Endodermal cell (in vitro differentiated cells): Measurements from ENCODE around the gene EXD3. TPM values are rescaled to one million over a fixed set of nuclear protein-coding genes. Genes with fewer than 3 reads are reported as not detected.

Source experiments
- DNase-seq: peaks from one replicate; pipeline ENCODE4 v3.0.0-alpha.2; 2017
- H3K27ac ChIP-seq: 2 replicates; pipeline ENCODE4 v1.5.1; 2013; ENCODE audit warnings: mild to moderate bottlenecking, low read depth, low read length, moderate library complexity
- H3K27me3 ChIP-seq: 2 replicates; pipeline ENCODE4 v1.6.1; 2013; ENCODE audit warnings: mild to moderate bottlenecking, low read length, moderate library complexity; ENCODE audit not compliant: insufficient read depth, control insufficient read depth, poor library complexity, severe bottlenecking
- H3K36me3 ChIP-seq: 2 replicates; pipeline ENCODE4 v1.7.0; 2013; ENCODE audit warnings: mild to moderate bottlenecking, low read length, moderate library complexity; ENCODE audit not compliant: control insufficient read depth, insufficient read depth
- H3K4me1 ChIP-seq: one replicate; pipeline ENCODE4 v1.7.0; 2013; ENCODE audit warnings: low read length; ENCODE audit not compliant: control insufficient read depth, insufficient read depth
- H3K4me3 ChIP-seq: 2 replicates; pipeline ENCODE4 v1.5.1; 2013; ENCODE audit warnings: mild to moderate bottlenecking, low read length, moderate library complexity
- H3K9ac ChIP-seq: 2 replicates; pipeline ENCODE4 v1.6.1; 2013; ENCODE audit warnings: mild to moderate bottlenecking, low read length, moderate library complexity; ENCODE audit not compliant: poor library complexity, severe bottlenecking; ENCODE audit errors: extremely low read depth
- H3K9me3 ChIP-seq: 2 replicates; pipeline ENCODE4 v1.6.1; 2013; ENCODE audit warnings: mild to moderate bottlenecking, low read length, moderate library complexity; ENCODE audit not compliant: control insufficient read depth
- H3K27ac Mint-ChIP-seq: 2 replicates; pipeline ENCODE4 v1.8.0; 2020; ENCODE audit warnings: mixed read lengths
- H3K27me3 Mint-ChIP-seq: 2 replicates; pipeline ENCODE4 v1.8.0; 2021; ENCODE audit warnings: mild to moderate bottlenecking, mixed read lengths; ENCODE audit not compliant: insufficient read depth
- H3K36me3 Mint-ChIP-seq: 2 replicates; pipeline ENCODE4 v1.8.0; 2020; ENCODE audit warnings: low read depth, mixed read lengths
- H3K4me1 Mint-ChIP-seq: 2 replicates; pipeline ENCODE4 v1.8.0; 2020; ENCODE audit warnings: mixed read lengths
- H3K4me3 Mint-ChIP-seq: 2 replicates; pipeline ENCODE4 v1.8.0; 2020; ENCODE audit warnings: mild to moderate bottlenecking, moderate library complexity, mixed read lengths
- H3K9me3 Mint-ChIP-seq: 2 replicates; pipeline ENCODE4 v1.8.0; 2020; ENCODE audit warnings: mild to moderate bottlenecking, mixed read lengths
- CTCF ChIP-seq: fragments of 200-600 bp; sonication (generic); conservative IDR thresholded peaks from 2 replicates; pipeline ENCODE4 v1.5.0; 2021; ENCODE audit warnings: antibody characterized with exemption, mild to moderate bottlenecking
- WGBS, 2 experiments: methylation state at CpG; one replicate each; pipeline versions ENCODE4 v1.1.5 to v1.1.7; 2013; ENCODE audit warnings: missing lambda C conversion rate in 2 of 2, mixed read lengths in 1 of 2; ENCODE audit not compliant: insufficient coverage in 1 of 2, insufficient read length in 1 of 2; 5-methylcytosine and 5-hydroxymethylcytosine counted together
- total RNA-seq, 2 donors: library from RNA; stranded (reverse); fragmentation: NEBNext Ultra II Directional in 1 of 2; extraction: Animal tissue kit (Norgen Biotek cat#: 25700) in 1 of 2; gene quantifications; 2 replicates in 1 of 2; 3 replicates in 1 of 2; pipeline ENCODE4 v1.2.1, GENCODE V29; 2021

EXD3 gene
- total RNA-seq, 2 donors from 2014 or later = 15.5 to 31.0 TPM

- Mint-ChIP-seq H3K4me3 (no peak overlapping the region), H3K27ac (no peak overlapping the region), H3K9me3 (peaks cover 20% of the 10 kb centered on the region), H3K4me1 (no peaks in the 10 kb centered on the region), H3K27me3 (peaks cover 5% of the 10 kb centered on the region), H3K36me3 (peaks cover 15% of the 10 kb centered on the region)
- H3K4me1 ChIP-seq = no peaks in the 10 kb centered on the region
- DNase-seq = no peak
- H3K9me3 ChIP-seq = no peaks in the 10 kb centered on the region
- 89 to 90% methylated on average over 11 to 24 of the region's 24 CpGs for WGBS, 2 experiments
- H3K36me3 ChIP-seq = no peaks in the 10 kb centered on the region
- H3K27ac ChIP-seq = no peak overlapping the region
- no peak overlapping the region for H3K9ac ChIP-seq
- H3K4me3 ChIP-seq = no peak overlapping the region
- TF ChIP-seq CTCF = no peak
- no peaks in the 10 kb centered on the region for H3K27me3 ChIP-seq
Observed at GRCh38 chr9:137404961-137405567, 17.9 kb downstream of the EXD3 start.

GRCh38 chr9:137403269-137403668, 19.7 kb downstream of the EXD3 start:
- H3K4me1 Mint-ChIP-seq = no peaks in the 10 kb centered on the region
- H3K36me3 Mint-ChIP-seq = peaks cover 21% of the 10 kb centered on the region
- Histone ChIP-seq H3K9ac (no peak overlapping the region), H3K27ac (no peak overlapping the region), H3K27me3 (no peaks in the 10 kb centered on the region), H3K9me3 (no peaks in the 10 kb centered on the region), H3K4me3 (no peak overlapping the region), H3K36me3 (no peaks in the 10 kb centered on the region), H3K4me1 (no peaks in the 10 kb centered on the region)
- H3K27ac Mint-ChIP-seq = no peak overlapping the region
- TF ChIP-seq CTCF = no peak
- no peak for DNase-seq
- H3K4me3 Mint-ChIP-seq = no peak overlapping the region
- WGBS, 2 experiments = 93 to 98% methylated on average over 7 to 15 of the region's 15 CpGs
- H3K9me3 Mint-ChIP-seq = peaks cover 23% of the 10 kb centered on the region
- H3K27me3 Mint-ChIP-seq = peaks cover 7% of the 10 kb centered on the region

GRCh38 chr9:137402746-137403145, 20.2 kb downstream of the EXD3 start:
- Histone ChIP-seq H3K36me3 (no peaks in the 10 kb centered on the region), H3K27ac (no peak overlapping the region), H3K27me3 (no peaks in the 10 kb centered on the region), H3K9me3 (no peaks in the 10 kb centered on the region), H3K9ac (no peak overlapping the region), H3K4me1 (no peaks in the 10 kb centered on the region), H3K4me3 (no peak overlapping the region)
- Mint-ChIP-seq H3K9me3 (peaks cover 23% of the 10 kb centered on the region), H3K27ac (no peak overlapping the region), H3K36me3 (peaks cover 21% of the 10 kb centered on the region), H3K27me3 (peaks cover 7% of the 10 kb centered on the region), H3K4me1 (no peaks in the 10 kb centered on the region), H3K4me3 (no peak overlapping the region)
- TF ChIP-seq CTCF = no peak
- DNase-seq = no peak
- WGBS, 2 experiments = 93 to 96% methylated on average over 6 to 11 of the region's 11 CpGs
